IPS-18a (cell line): Measurements from ENCODE around the gene SCN3B.

Experiments used
- H3K27ac ChIP-seq: one replicate; pipeline ENCODE4 v1.5.1; 2013; ENCODE audit warnings: low read length
- H3K27me3 ChIP-seq: one replicate; pipeline ENCODE4 v1.6.1; 2013; ENCODE audit warnings: mild to moderate bottlenecking, low read length; ENCODE audit not compliant: control insufficient read depth, insufficient read depth
- H3K36me3 ChIP-seq: one replicate; pipeline ENCODE4 v1.6.1; 2013; ENCODE audit warnings: low read depth, low read length; ENCODE audit not compliant: control insufficient read depth
- H3K4me1 ChIP-seq: one replicate; pipeline ENCODE4 v1.6.1; 2013; ENCODE audit warnings: low read depth, low read length; ENCODE audit not compliant: control insufficient read depth
- H3K4me3 ChIP-seq: one replicate; pipeline ENCODE4 v1.5.1; 2013; ENCODE audit warnings: low read length
- H3K9ac ChIP-seq: one replicate; pipeline ENCODE4 v1.6.1; 2013; ENCODE audit warnings: mild to moderate bottlenecking, low read length, moderate library complexity
- H3K9me3 ChIP-seq: one replicate; pipeline ENCODE4 v1.6.1; 2013; ENCODE audit warnings: low read depth, low read length; ENCODE audit not compliant: control insufficient read depth

SCN3B gene

GRCh38 chr11:123624974-123625373 lies 29.4 kb downstream of the SCN3B start:
- Histone ChIP-seq H3K4me3 (no peak overlapping the region), H3K36me3 (peaks cover 2% of the 10 kb centered on the region)

GRCh38 chr11:123622576-123622975 lies 31.8 kb downstream of the SCN3B start:
- Histone ChIP-seq H3K36me3 (peaks cover 10% of the 10 kb centered on the region), H3K4me1 (no peaks in the 10 kb centered on the region), H3K9me3 (no peaks in the 10 kb centered on the region), H3K4me3 (no peak overlapping the region), H3K9ac (no peak overlapping the region), H3K27me3 (no peaks in the 10 kb centered on the region), H3K27ac (no peak overlapping the region)

More at GRCh38 chr11:123624974-123625373, 29.4 kb downstream of the SCN3B start:
- H3K4me1 ChIP-seq: no peaks in the 10 kb centered on the region
- no peak overlapping the region for H3K9ac ChIP-seq
- H3K27ac ChIP-seq: no peak overlapping the region
- H3K27me3 ChIP-seq: no peaks in the 10 kb centered on the region
- H3K9me3 ChIP-seq: no peaks in the 10 kb centered on the region

DNA sequence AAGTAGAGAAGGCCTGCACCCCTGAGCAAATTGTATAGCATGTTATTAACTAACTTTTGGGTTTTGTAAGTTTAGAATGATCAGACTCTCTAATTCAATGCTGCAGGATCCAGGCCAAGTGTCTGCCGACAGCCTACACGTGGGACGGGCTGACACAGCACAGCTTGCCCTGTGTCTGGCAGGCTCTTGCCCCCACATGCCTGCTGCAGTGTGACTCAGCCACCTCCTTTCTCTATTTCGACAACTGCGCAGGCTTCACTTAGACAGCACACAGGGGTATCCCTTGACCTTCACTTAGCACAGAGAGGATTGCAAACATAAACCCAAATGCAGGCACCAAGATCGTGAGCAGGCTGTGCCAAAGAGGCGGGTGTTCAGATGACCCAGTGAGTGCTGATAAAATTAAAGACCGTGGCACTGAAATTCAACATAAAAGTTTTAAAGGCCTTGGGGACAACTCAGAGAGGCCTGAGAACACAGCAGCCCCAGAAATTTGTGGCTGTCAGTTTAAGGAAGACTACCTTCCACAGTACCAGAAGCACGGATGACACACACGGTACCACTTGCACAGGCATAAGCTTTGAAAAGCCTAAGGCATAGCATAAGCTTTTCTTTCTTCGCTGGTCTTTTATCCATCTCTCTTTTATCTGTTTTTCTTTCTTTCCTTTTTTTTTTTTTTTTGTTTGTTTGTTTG lies 37.8 kb downstream of the SCN3B start:
- Histone ChIP-seq H3K27ac (no peak overlapping the region), H3K27me3 (no peaks in the 10 kb centered on the region), H3K4me1 (no peaks in the 10 kb centered on the region), H3K9ac (no peak overlapping the region), H3K4me3 (no peak overlapping the region), H3K36me3 (peaks cover 33% of the 10 kb centered on the region), H3K9me3 (no peaks in the 10 kb centered on the region)

DNA sequence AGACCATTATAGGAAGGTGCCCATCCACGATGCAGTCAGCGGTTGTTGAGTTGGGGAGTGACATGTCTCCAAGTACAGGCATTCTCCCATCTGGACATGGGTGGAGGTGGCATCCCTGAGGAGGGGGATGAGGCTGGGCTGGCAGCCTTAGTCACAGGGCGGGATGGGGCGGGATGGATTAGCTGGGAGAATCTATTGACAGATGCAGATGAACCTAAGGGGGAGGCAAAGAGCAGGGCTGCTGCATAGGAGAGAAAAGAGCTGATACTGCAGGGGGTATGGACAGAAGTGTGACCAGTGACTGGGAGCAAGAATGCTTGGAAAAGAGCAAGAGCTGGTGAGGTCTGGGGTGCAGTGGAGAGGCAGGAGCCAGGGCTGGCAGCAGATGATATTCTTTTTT lies 42.7 kb downstream of the SCN3B start:
- no peak overlapping the region for H3K4me3 ChIP-seq
- no peak overlapping the region for H3K9ac ChIP-seq
- peaks cover 47% of the 10 kb centered on the region for H3K36me3 ChIP-seq
- no peaks in the 10 kb centered on the region for H3K9me3 ChIP-seq
- no peak overlapping the region for H3K27ac ChIP-seq
- H3K27me3 ChIP-seq: no peaks in the 10 kb centered on the region
- no peaks in the 10 kb centered on the region for H3K4me1 ChIP-seq

DNA sequence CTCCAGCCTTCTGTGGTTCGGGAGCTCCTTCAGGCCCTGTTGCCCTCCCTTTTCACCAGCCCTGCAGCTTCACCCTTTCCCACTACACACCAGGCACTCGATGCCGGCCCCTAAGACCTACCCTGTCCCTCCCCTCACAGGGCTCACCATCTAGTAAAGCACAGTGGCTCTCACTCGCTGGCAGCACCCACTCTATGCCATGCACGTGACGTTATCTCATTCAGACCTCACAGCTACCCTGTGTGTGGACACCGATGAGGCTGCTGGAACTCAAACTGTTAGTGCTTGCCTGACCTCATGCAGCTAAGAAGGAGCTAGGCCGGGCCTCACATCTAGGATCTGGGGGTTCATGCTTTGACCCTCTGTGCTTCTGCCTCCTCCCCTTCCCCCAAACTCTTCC lies 45.5 kb downstream of the SCN3B start:
- Histone ChIP-seq H3K9me3 (no peaks in the 10 kb centered on the region), H3K27me3 (no peaks in the 10 kb centered on the region), H3K36me3 (peaks cover 45% of the 10 kb centered on the region), H3K4me3 (no peak overlapping the region), H3K4me1 (no peaks in the 10 kb centered on the region), H3K27ac (no peak overlapping the region), H3K9ac (no peak overlapping the region)

DNA sequence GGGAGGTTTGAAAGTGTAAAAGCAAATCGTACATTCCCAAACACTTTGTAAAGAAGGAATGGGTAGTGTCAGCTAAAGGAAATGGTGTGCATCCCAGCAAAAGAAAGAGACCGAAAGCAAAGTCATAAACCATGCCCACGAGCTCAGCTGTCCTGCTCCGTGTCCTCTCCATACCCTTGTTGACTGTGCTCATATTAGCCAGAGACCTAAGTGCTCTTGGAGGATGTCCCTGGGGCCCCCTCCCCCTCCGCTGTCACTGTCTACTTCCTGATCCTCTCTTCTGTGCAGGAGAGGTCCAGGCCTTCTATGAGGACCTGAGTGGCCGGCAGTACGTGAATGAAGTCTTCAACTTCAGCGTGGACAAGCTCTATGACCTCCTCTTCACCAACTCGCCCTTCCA lies 46.1 kb downstream of the SCN3B start:
- H3K4me3 ChIP-seq: no peak overlapping the region
- no peaks in the 10 kb centered on the region for H3K9me3 ChIP-seq
- no peaks in the 10 kb centered on the region for H3K27me3 ChIP-seq
- no peak overlapping the region for H3K27ac ChIP-seq
- peaks cover 39% of the 10 kb centered on the region for H3K36me3 ChIP-seq
- no peak overlapping the region for H3K9ac ChIP-seq
- H3K4me1 ChIP-seq: no peaks in the 10 kb centered on the region

DNA sequence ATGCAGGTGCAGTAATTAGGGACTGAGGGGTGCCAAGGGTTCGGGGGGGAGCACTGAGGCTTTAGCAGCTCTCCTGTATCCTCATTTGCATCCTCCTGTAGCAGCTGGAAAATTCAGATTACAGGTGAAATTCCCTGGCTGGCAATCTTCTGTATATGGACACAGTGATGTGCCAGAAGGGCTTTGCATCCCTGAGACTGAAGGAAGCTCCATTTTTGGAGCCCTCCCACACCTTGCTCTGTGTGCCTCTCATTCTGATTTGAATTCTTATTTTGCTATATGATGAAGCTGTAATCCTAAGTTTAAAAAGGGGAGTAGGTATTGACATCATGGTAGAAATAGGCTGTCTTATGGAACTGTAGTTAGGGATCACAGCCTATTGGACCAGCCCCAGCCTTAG lies 46.6 kb downstream of the SCN3B start:
- H3K4me3 ChIP-seq: no peak overlapping the region
- no peak overlapping the region for H3K27ac ChIP-seq
- no peak overlapping the region for H3K9ac ChIP-seq
- no peaks in the 10 kb centered on the region for H3K27me3 ChIP-seq
- no peaks in the 10 kb centered on the region for H3K9me3 ChIP-seq
- H3K4me1 ChIP-seq: no peaks in the 10 kb centered on the region
- H3K36me3 ChIP-seq: peaks cover 33% of the 10 kb centered on the region

DNA sequence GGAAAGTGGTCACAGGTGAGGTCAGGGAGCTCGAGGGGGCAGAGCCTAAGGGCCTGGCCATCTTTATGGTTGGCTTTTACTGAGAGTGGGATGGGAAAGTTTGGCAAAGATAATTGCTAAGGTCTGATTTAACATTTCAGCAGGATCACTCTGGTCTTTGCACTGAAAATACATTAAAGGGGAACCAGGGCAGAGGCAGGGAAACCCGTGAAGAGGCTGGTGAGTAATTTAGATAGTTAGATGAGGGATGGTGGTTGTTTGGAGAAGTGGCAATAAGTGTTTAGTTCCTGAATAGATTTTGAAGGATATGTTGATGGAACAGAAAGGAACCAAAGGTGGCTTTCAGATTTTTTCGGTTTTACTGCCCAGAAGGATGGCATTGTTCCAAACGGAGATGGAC lies 50.8 kb downstream of the SCN3B start:
- Histone ChIP-seq H3K27me3 (no peaks in the 10 kb centered on the region), H3K9ac (no peak overlapping the region), H3K27ac (no peak overlapping the region), H3K36me3 (peaks cover 22% of the 10 kb centered on the region), H3K4me3 (no peak overlapping the region), H3K9me3 (no peaks in the 10 kb centered on the region), H3K4me1 (no peaks in the 10 kb centered on the region)

GRCh38 chr11:123601743-123602142 lies 52.7 kb downstream of the SCN3B start:
- no peak overlapping the region for H3K27ac ChIP-seq
- H3K36me3 ChIP-seq: peaks cover 9% of the 10 kb centered on the region
- H3K9me3 ChIP-seq: no peaks in the 10 kb centered on the region
- no peaks in the 10 kb centered on the region for H3K4me1 ChIP-seq
- H3K4me3 ChIP-seq: no peak overlapping the region
- H3K27me3 ChIP-seq: no peaks in the 10 kb centered on the region
- H3K9ac ChIP-seq: no peak overlapping the region

DNA sequence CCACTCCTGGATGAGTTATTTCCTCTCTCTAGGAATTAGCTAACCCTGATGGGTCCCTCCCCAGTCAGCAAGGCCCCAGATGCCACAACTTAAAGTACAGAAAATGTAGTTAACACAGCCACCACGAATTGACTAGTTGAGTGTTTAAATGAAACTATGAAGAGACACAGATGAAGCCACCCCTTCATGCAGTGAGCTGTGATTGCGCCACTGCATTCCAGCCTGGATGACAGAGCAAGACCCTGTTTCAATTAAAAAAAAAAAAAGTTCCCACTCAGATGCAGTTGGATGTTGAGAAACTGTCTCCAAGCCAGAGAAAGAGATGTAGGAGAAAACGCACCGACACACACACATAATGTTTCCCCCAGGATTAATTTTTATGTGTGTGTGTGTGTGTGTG lies 53.3 kb downstream of the SCN3B start:
- H3K9ac ChIP-seq: no peak overlapping the region
- peaks cover 2% of the 10 kb centered on the region for H3K36me3 ChIP-seq
- H3K27ac ChIP-seq: no peak overlapping the region
- H3K4me3 ChIP-seq: no peak overlapping the region
- no peaks in the 10 kb centered on the region for H3K4me1 ChIP-seq
- no peaks in the 10 kb centered on the region for H3K27me3 ChIP-seq
- H3K9me3 ChIP-seq: no peaks in the 10 kb centered on the region

GRCh38 chr11:123597859-123598258 lies 56.6 kb downstream of the SCN3B start:
- Histone ChIP-seq H3K36me3 (no peaks in the 10 kb centered on the region), H3K4me1 (no peaks in the 10 kb centered on the region), H3K9ac (no peak overlapping the region), H3K4me3 (no peak overlapping the region), H3K27me3 (no peaks in the 10 kb centered on the region), H3K27ac (no peak overlapping the region), H3K9me3 (no peaks in the 10 kb centered on the region)

GRCh38 chr11:123594921-123595320 lies 59.5 kb downstream of the SCN3B start:
- H3K9me3 ChIP-seq: no peaks in the 10 kb centered on the region
- H3K36me3 ChIP-seq: no peaks in the 10 kb centered on the region
- no peak overlapping the region for H3K9ac ChIP-seq
- H3K27ac ChIP-seq: no peak overlapping the region
- no peak overlapping the region for H3K4me3 ChIP-seq
- H3K27me3 ChIP-seq: no peaks in the 10 kb centered on the region
- no peaks in the 10 kb centered on the region for H3K4me1 ChIP-seq
